MM.1S (cell line): Measurements from ENCODE around the gene CDK5R2.

Source experiments
- CTCF ChIP-seq: fragments of 300-600 bp; sonication (generic); IDR thresholded peaks from 2 replicates; pipeline ENCODE4 v1.5.1; 2016; ENCODE audit warnings: antibody characterized with exemption, low read length, mixed read lengths
- EZH2 ChIP-seq: fragments of 300-600 bp; sonication (generic); optimal IDR thresholded peaks from 2 replicates; pipeline ENCODE3; 2017; ENCODE audit warnings: low read depth, mild to moderate bottlenecking, antibody characterized with exemption, low read length, mixed read lengths
- EZH2phosphoT487 ChIP-seq: fragments of 300-600 bp; sonication (generic); IDR thresholded peaks from 2 replicates; pipeline ENCODE4 v1.6.1; 2018; ENCODE audit warnings: antibody characterized with exemption, low read length

GRCh38 chr2:218990612-218991011 lies 31.1 kb downstream of the CDK5R2 start:
- no peak for TF ChIP-seq EZH2
- no peak for TF ChIP-seq CTCF
- TF ChIP-seq EZH2phosphoT487 = no peak
